B cell (primary cell): ENCODE measurements around the gene IKZF1. TPM values are rescaled to one million over a fixed set of nuclear protein-coding genes. Genes with fewer than 3 reads are reported as not detected.

Experiments
- ATAC-seq: fragments of 200-7000 bp; cut with Tn5 transposase; one replicate; pipeline ENCODE4 v1.10.0; 2021; ENCODE audit warnings: low read depth, mild to moderate bottlenecking, moderate number of reproducible peaks, moderate library complexity
- CTCF ChIA-PET: fragments of 350-600 bp; sonication (Branson Sonifier 250); formaldehyde crosslinking; loops from one replicate; lab custom pipeline; 2021; ENCODE audit warnings: antibody characterized with exemption, inconsistent platforms; lab: Charles Lee
- POLR2A ChIA-PET: fragments of 350-600 bp; sonication (Branson Sonifier 250); formaldehyde crosslinking; loops from one replicate; lab custom pipeline; 2021; ENCODE audit warnings: antibody characterized with exemption; lab: Charles Lee
- DNase-seq: peaks from one replicate; pipeline ENCODE4 v3.0.0; 2013
- H2AFZ ChIP-seq: 2 replicates; pipeline ENCODE4 v1.6.1; 2012; ENCODE audit warnings: mild to moderate bottlenecking, low read depth, low read length; ENCODE audit not compliant: insufficient read depth, poor library complexity, severe bottlenecking
- H3K27ac ChIP-seq, 2 donors: 1 replicate in 1 of 2; 2 replicates in 1 of 2; pipeline ENCODE4 v1.5.1; 2012 to 2013; ENCODE audit warnings: low read length in 2 of 2, mild to moderate bottlenecking in 2 of 2, moderate library complexity in 1 of 2
- H3K27me3 ChIP-seq, 4 experiments: fragments of 200-600 bp in 1 of 4; sonication (generic) in 1 of 4; replicated peaks in 1 of 4; 1 replicate in 2 of 4; 2 replicates in 2 of 4; pipeline versions ENCODE4 v1.6.1 to v1.7.0; 2013 to 2016; ENCODE audit warnings: low read length in 3 of 4, mild to moderate bottlenecking in 2 of 4, mixed read lengths in 1 of 4, moderate library complexity in 1 of 4; ENCODE audit not compliant: insufficient read depth in 4 of 4, control insufficient read depth in 3 of 4; ENCODE audit errors: control extremely low read depth in 1 of 4
- H3K36me3 ChIP-seq, 2 experiments: replicated peaks in 1 of 2; 1 replicate in 1 of 2; 2 replicates in 1 of 2; pipeline versions ENCODE4 v1.6.1 to v1.7.1; 2013; ENCODE audit warnings: low read length in 1 of 2; ENCODE audit not compliant: insufficient read depth in 2 of 2, control insufficient read depth in 1 of 2; ENCODE audit errors: control extremely low read depth in 1 of 2, extremely low read depth in 1 of 2
- H3K4me1 ChIP-seq, 2 donors: fragments of 200-600 bp in 1 of 2; sonication (generic) in 1 of 2; 1 replicate in 1 of 2; 2 replicates in 1 of 2; pipeline versions ENCODE4 v1.5.1 to v1.6.1; 2013 to 2017; ENCODE audit warnings: low read length in 2 of 2; ENCODE audit not compliant: control insufficient read depth in 2 of 2, insufficient read depth in 2 of 2
- H3K4me2 ChIP-seq: replicated peaks from 2 replicates; pipeline ENCODE3; 2012; ENCODE audit warnings: mild to moderate bottlenecking, low read depth, low read length; ENCODE audit not compliant: poor library complexity, severe bottlenecking
- H3K4me3 ChIP-seq, 5 experiments: fragments of 200-600 bp in 1 of 5; sonication (generic) in 1 of 5; 1 replicate in 3 of 5; 2 replicates in 2 of 5; pipeline versions ENCODE4 v1.5.1 to v1.7.0; 2011 to 2016; ENCODE audit warnings: low read length in 4 of 5, mild to moderate bottlenecking in 4 of 5, low read depth in 2 of 5, control low read depth in 1 of 5, moderate library complexity in 1 of 5; ENCODE audit not compliant: insufficient read depth in 1 of 5; ENCODE audit errors: control extremely low read depth in 1 of 5, extremely low read depth in 1 of 5
- H3K79me2 ChIP-seq: fragments of 200-600 bp; sonication (generic); one replicate; pipeline ENCODE4 v1.6.0; 2016; ENCODE audit warnings: low read length; ENCODE audit not compliant: control insufficient read depth, insufficient read depth
- H3K9ac ChIP-seq: fragments of 200-600 bp; sonication (generic); 2 replicates; pipeline ENCODE4 v1.6.1; 2017; ENCODE audit warnings: mild to moderate bottlenecking, low read length, moderate library complexity
- H3K9me3 ChIP-seq, 3 donors: one replicate each; pipeline versions ENCODE4 v1.6.1 to v1.7.1; 2013; ENCODE audit warnings: low read length in 2 of 3; ENCODE audit not compliant: control insufficient read depth in 2 of 3, insufficient read depth in 1 of 3; ENCODE audit errors: control extremely low read depth in 1 of 3
- H4K20me1 ChIP-seq: 2 replicates; pipeline ENCODE4 v1.6.0; 2012; ENCODE audit warnings: mild to moderate bottlenecking, low read length; ENCODE audit not compliant: insufficient read depth, control insufficient read depth, poor library complexity, severe bottlenecking
- H3K27ac Mint-ChIP-seq: one replicate; pipeline ENCODE4 v1.8.0; 2021; ENCODE audit warnings: mixed read lengths
- H3K27me3 Mint-ChIP-seq: one replicate; pipeline ENCODE4 v1.8.0; 2021; ENCODE audit warnings: mixed read lengths
- H3K4me1 Mint-ChIP-seq: one replicate; pipeline ENCODE4 v1.8.0; 2021; ENCODE audit warnings: mixed read lengths
- H3K4me3 Mint-ChIP-seq: one replicate; pipeline ENCODE4 v1.8.0; 2021; ENCODE audit warnings: mixed read lengths
- H3K9me3 Mint-ChIP-seq: one replicate; pipeline ENCODE4 v1.8.0; 2022; ENCODE audit warnings: mixed read lengths; ENCODE audit not compliant: insufficient read depth
- CTCF ChIP-seq: fragments of 200-600 bp; IDR thresholded peaks from one replicate; pipeline ENCODE4 v1.8.0; 2022; ENCODE audit warnings: antibody characterized with exemption, mild to moderate bottlenecking
- EZH2 ChIP-seq: IDR thresholded peaks from 2 replicates; pipeline ENCODE4 v1.6.1; 2012; ENCODE audit warnings: borderline replicate concordance, low read depth, mild to moderate bottlenecking, moderate library complexity, low read length; ENCODE audit not compliant: insufficient read depth, poor library complexity, severe bottlenecking
- WGBS: methylation state at CpG from one replicate; pipeline ENCODE4 v1.1.5; 2013; ENCODE audit warnings: missing lambda C conversion rate; ENCODE audit not compliant: insufficient coverage; 5-methylcytosine and 5-hydroxymethylcytosine counted together
- intact Hi-C: fragments of 100-400 bp; cut with micrococcal nuclease; formaldehyde crosslinking; loops from one replicate; pipeline ENCODE4 v1.10.0; 2022
- polyA plus RNA-seq: library from polyadenylated mRNA; depleted of rRNA; stranded (reverse); fragments of >200 nt; gene quantifications from 2 replicates; pipeline ENCODE4 v1.2.3, GENCODE V29; 2012
- total RNA-seq, 2 donors: library from RNA; stranded (reverse); fragments of 120-200 nt in 1 of 2; gene quantifications; 1 replicate in 1 of 2; 2 replicates in 1 of 2; pipeline versions ENCODE4 v1.2.3 to v1.2.4, GENCODE V29; 2013 to 2022

The IKZF1 gene
- total and polyA plus RNA-seq, 2 donors (not counting 1 experiment from before 2014, with no cell fraction given): 199 to 254 TPM

- no peaks in the 10 kb centered on the region for H3K9me3 ChIP-seq
- H3K4me3 Mint-ChIP-seq: no peak overlapping the region
- no peaks in the 10 kb centered on the region for H4K20me1 ChIP-seq
- ChIA-PET POLR2A (no interaction called here), CTCF (interaction anchor here (1.1 to 3.1 kb wide), 3 partner anchors 17 to 182 kb away, joined by 3 to 17 read pairs (median 3); no protein-coding TSS in a partner anchor)
- H3K27me3 ChIP-seq: no peaks in the 10 kb centered on the region
- peak overlapping the region in 1 of 2 donors; percentile 94 for H3K27ac ChIP-seq
- ATAC-seq: no peak
- H3K9ac ChIP-seq: no peak overlapping the region
- H3K36me3 ChIP-seq: peaks cover 14 to 93% of the 10 kb centered on the region in 2 experiments
- no peaks in the 10 kb centered on the region for H3K27me3 Mint-ChIP-seq
- H3K4me1 ChIP-seq: peaks cover 23 to 40% of the 10 kb centered on the region in 2 donors
- H3K4me1 Mint-ChIP-seq: peaks cover 56% of the 10 kb centered on the region
- no peak overlapping the region for H3K4me3 ChIP-seq
- DNase-seq: no peak
- peak overlapping the region; percentile 70 for H3K27ac Mint-ChIP-seq
- intact Hi-C loops: no loop called here
- peaks cover 97% of the 10 kb centered on the region for H3K79me2 ChIP-seq
- no peak for TF ChIP-seq CTCF
- TF ChIP-seq EZH2: no peak
- no peaks in the 10 kb centered on the region for H3K9me3 Mint-ChIP-seq
- no peak overlapping the region for H2AFZ ChIP-seq
- whole genome bisulfite sequencing: 97% methylated on average over 7 of the region's 11 CpGs
- H3K4me2 ChIP-seq: no peak overlapping the region
These were observed 82.8 kb downstream of the IKZF1 start for GRCh38 chr7:50387351-50387750.

- peak overlapping the region; percentile 10 for H3K4me2 ChIP-seq
- no peak overlapping the region for H3K9ac ChIP-seq
- no peaks in the 10 kb centered on the region for H3K27me3 Mint-ChIP-seq
- no peaks in the 10 kb centered on the region for H3K9me3 ChIP-seq
- no peaks in the 10 kb centered on the region for H4K20me1 ChIP-seq
- peaks cover 10 to 90% of the 10 kb centered on the region in 2 experiments for H3K36me3 ChIP-seq
- no peak for DNase-seq
- CTCF ChIA-PET: interaction anchor here (1.0 to 2.5 kb wide), 2 partner anchors 13 to 28 kb away, joined by 3 to 8 read pairs; no protein-coding TSS in a partner anchor
- H3K4me1 Mint-ChIP-seq: peaks cover 61% of the 10 kb centered on the region
- ATAC-seq: no peak
- H3K9me3 Mint-ChIP-seq: no peaks in the 10 kb centered on the region
- peak overlapping the region; percentile 89 for H3K27ac Mint-ChIP-seq
- no peak for TF ChIP-seq CTCF
- no peak for TF ChIP-seq EZH2
- H3K4me3 ChIP-seq: no peak overlapping the region
- peaks cover 39 to 61% of the 10 kb centered on the region in 2 donors for H3K4me1 ChIP-seq
- 97% methylated on average over 3 of the region's 3 CpGs for WGBS
- POLR2A ChIA-PET: no interaction called here
- peaks cover 97% of the 10 kb centered on the region for H3K79me2 ChIP-seq
- H3K27me3 ChIP-seq: no peaks in the 10 kb centered on the region
- peak overlapping the region; percentile 45 to 94 for H3K27ac ChIP-seq
- H2AFZ ChIP-seq: no peak overlapping the region
- intact Hi-C loops: loop anchor here (5.0 kb wide), 1 partner anchor 38 kb away; no protein-coding TSS in a partner anchor
- no peak overlapping the region for H3K4me3 Mint-ChIP-seq
These were observed 85.4 kb downstream of the IKZF1 start for GRCh38 chr7:50389961-50390360.
